Calu3 (cell line): ENCODE data around the gene KRTAP19-1. TPM values are rescaled to one million over a fixed set of nuclear protein-coding genes. Genes with fewer than 3 reads are reported as not detected.

Source experiments
- BruUV-seq: library from RNA; stranded (reverse); fragments of 400-500 nt; replicated peaks from 2 replicates; lab custom pipeline; 2021; lab: Mats Ljungman, UMichigan
- CTCF ChIA-PET: fragments of 300-600 bp; sonication (Branson Sonifier 250); formaldehyde crosslinking; loops from one replicate; lab custom pipeline; 2022; ENCODE audit warnings: antibody characterized with exemption; lab: Charles Lee
- DNase-seq: peaks from one replicate; pipeline ENCODE4 v3.0.0; 2022
- H3K27ac Mint-ChIP-seq: one replicate; pipeline ENCODE4 v1.8.0; 2022; ENCODE audit warnings: mixed read lengths; ENCODE audit not compliant: unreplicated experiment
- H3K27me3 Mint-ChIP-seq: one replicate; pipeline ENCODE4 v1.8.0; 2022; ENCODE audit warnings: mixed read lengths; ENCODE audit not compliant: unreplicated experiment
- H3K36me3 Mint-ChIP-seq: one replicate; pipeline ENCODE4 v1.8.0; 2022; ENCODE audit warnings: mild to moderate bottlenecking, moderate library complexity, mixed read lengths; ENCODE audit not compliant: insufficient read depth, unreplicated experiment
- H3K4me1 Mint-ChIP-seq: one replicate; pipeline ENCODE4 v1.8.0; 2022; ENCODE audit warnings: mild to moderate bottlenecking, low read depth, mixed read lengths; ENCODE audit not compliant: unreplicated experiment
- H3K4me3 Mint-ChIP-seq: one replicate; pipeline ENCODE4 v1.8.0; 2022; ENCODE audit warnings: mild to moderate bottlenecking, low read depth, moderate library complexity, mixed read lengths; ENCODE audit not compliant: unreplicated experiment
- H3K9me3 Mint-ChIP-seq: one replicate; pipeline ENCODE4 v1.8.0; 2022; ENCODE audit warnings: low read depth, mixed read lengths; ENCODE audit not compliant: unreplicated experiment
- intact Hi-C: fragments of 100-400 bp; cut with micrococcal nuclease; formaldehyde crosslinking; loops from one replicate; pipeline ENCODE4 v1.10.0; 2022; ENCODE audit not compliant: unreplicated experiment
- total RNA-seq: library from RNA; stranded (reverse); gene quantifications from 2 replicates; pipeline ENCODE4 v1.2.3, GENCODE V29; 2022
- TF ChIP-seq, protein P1 (sequence below): fragments of 200-600 bp; IDR thresholded peaks from one replicate; pipeline ENCODE4 v1.8.0; 2022; ENCODE audit warnings: antibody characterized with exemption; ENCODE audit not compliant: unreplicated experiment

The KRTAP19-1 gene
- total RNA-seq, 1 experiment from 2014 or later: not detected

- intact Hi-C loops: no loop called here
- BruUV-seq: no TSS peak
- H3K36me3 Mint-ChIP-seq: no peaks in the 10 kb centered on the region
- CTCF ChIA-PET: no interaction called here
- peaks cover 4% of the 10 kb centered on the region for H3K9me3 Mint-ChIP-seq
- DNase-seq: no peak
- no peaks in the 10 kb centered on the region for H3K27me3 Mint-ChIP-seq
- no peaks in the 10 kb centered on the region for H3K4me1 Mint-ChIP-seq
- no peak overlapping the region for H3K4me3 Mint-ChIP-seq
- TF ChIP-seq, protein P1, sequence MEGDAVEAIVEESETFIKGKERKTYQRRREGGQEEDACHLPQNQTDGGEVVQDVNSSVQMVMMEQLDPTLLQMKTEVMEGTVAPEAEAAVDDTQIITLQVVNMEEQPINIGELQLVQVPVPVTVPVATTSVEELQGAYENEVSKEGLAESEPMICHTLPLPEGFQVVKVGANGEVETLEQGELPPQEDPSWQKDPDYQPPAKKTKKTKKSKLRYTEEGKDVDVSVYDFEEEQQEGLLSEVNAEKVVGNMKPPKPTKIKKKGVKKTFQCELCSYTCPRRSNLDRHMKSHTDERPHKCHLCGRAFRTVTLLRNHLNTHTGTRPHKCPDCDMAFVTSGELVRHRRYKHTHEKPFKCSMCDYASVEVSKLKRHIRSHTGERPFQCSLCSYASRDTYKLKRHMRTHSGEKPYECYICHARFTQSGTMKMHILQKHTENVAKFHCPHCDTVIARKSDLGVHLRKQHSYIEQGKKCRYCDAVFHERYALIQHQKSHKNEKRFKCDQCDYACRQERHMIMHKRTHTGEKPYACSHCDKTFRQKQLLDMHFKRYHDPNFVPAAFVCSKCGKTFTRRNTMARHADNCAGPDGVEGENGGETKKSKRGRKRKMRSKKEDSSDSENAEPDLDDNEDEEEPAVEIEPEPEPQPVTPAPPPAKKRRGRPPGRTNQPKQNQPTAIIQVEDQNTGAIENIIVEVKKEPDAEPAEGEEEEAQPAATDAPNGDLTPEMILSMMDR: no peak
- H3K27ac Mint-ChIP-seq: no peak overlapping the region
Observed at GRCh38 chr21:30443226-30443625, 36.9 kb downstream of the KRTAP19-1 start.

DNA sequence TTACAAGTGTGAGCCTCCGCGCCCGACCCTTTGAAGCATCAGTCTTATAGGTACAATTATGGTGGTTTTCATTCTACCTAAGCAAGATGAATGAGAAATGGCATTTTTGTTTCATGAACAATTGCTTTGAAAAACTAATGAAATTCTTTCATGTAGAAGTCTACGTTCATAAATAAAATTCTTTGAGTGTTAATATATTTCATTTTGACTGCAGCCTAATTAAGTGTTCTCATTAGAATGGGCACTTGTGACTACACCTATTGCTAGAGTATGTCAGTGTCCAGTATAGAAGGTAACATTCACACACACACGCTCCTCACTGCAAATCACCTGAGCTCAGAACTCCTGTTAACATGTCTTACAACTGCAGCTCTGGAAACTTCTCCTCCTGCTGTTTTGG lies 40.2 kb downstream of the KRTAP19-1 start, which contains the start of gene KRTAP15-1:
Gene KRTAP15-1, plus strand, starts transcription at position 301 of the 400 bp plus-strand sequence. Its CDS starts 53 bp downstream, at position 354.
- intact Hi-C loops: no loop called here
- no peak within 1 kb of the TSS for H3K4me3 Mint-ChIP-seq
- CTCF ChIA-PET: no interaction called here
- no TSS peak for BruUV-seq
- H3K9me3 Mint-ChIP-seq: peaks cover 4% of the 10 kb centered on the region
- TF ChIP-seq, protein P1: no peak
- no peaks in the 10 kb centered on the region for H3K4me1 Mint-ChIP-seq
- H3K27ac Mint-ChIP-seq: no peak within 1 kb of the TSS
- no peak for DNase-seq
- H3K36me3 Mint-ChIP-seq: no peaks in the 10 kb centered on the region
- no peaks in the 10 kb centered on the region for H3K27me3 Mint-ChIP-seq

DNA sequence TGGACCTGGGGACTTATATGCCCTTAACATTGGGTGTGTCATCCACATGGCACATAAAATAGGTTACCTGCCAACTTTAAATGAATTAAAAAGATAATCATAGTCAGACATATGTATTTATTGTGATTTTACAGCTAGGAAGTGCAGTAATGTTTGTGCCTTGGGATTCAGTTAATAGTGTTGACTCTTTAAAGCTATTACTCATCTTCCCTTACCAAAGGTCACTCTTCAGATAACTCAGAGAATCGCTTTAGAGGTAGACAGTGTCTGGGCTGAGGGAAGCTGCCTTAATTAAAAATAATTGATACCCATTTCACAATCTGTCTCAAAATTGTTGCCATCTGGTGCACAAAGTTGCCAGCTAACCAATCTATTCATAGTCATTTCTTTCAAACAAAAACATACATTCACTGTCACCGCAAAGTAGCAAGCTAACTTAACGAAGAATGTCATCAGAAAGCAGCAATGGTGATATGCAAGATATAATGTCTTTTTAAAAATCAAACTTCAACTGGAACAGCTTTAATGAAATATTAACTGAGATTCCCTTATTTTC lies 43.1 kb downstream of the KRTAP19-1 start:
- no peak for DNase-seq
- Mint-ChIP-seq H3K27ac (no peak overlapping the region), H3K36me3 (no peaks in the 10 kb centered on the region), H3K4me3 (no peak overlapping the region), H3K9me3 (peaks cover 4% of the 10 kb centered on the region), H3K27me3 (no peaks in the 10 kb centered on the region), H3K4me1 (no peaks in the 10 kb centered on the region)
- intact Hi-C loops: no loop called here
- BruUV-seq: no TSS peak
- TF ChIP-seq, protein P1: no peak
- CTCF ChIA-PET: no interaction called here

DNA sequence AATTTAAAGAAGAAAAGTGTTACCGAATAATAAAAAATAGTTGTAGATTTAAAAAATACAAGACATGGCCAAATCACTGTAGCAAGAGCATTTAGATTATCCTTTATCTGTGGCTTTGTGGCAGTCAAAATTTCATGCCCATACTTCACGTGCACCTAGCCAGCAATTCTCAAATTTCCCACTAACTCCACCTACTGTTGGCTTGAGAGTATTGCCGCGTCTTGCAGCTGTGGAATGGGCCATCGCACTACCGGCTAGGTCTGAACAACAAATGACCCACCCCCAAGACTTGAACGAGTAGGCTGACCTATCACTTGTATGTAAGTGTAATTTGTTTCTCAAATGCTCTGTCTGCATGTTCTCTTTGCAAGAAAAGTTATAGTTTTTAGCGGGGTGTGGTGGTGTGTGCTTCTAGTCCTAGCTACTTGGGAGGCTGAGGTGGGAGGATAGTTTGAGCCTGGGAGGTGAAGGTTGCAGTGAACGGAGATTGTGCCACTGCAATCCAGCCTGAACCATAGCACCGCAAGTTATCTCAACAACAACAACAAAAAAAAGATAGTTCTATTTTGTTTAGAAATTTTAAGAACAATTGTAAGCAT lies 46.0 kb downstream of the KRTAP19-1 start:
- Mint-ChIP-seq H3K27me3 (no peaks in the 10 kb centered on the region), H3K27ac (no peak overlapping the region), H3K4me3 (no peak overlapping the region), H3K36me3 (no peaks in the 10 kb centered on the region), H3K9me3 (no peaks in the 10 kb centered on the region), H3K4me1 (no peaks in the 10 kb centered on the region)
- peak; percentile 21 for DNase-seq
- intact Hi-C loops: no loop called here
- BruUV-seq: no TSS peak
- CTCF ChIA-PET: no interaction called here
- TF ChIP-seq, protein P1: peak; percentile 41
